GM21825 (cell line): ENCODE data around the gene PNLIPRP2.

Experiments used
- ATAC-seq: cut with Tn5 transposase; IDR thresholded peaks from one replicate; pipeline ENCODE4 v1.9.1; 2021; ENCODE audit warnings: mild to moderate bottlenecking, moderate library complexity; ENCODE audit not compliant: unreplicated experiment

Gene PNLIPRP2

DNA sequence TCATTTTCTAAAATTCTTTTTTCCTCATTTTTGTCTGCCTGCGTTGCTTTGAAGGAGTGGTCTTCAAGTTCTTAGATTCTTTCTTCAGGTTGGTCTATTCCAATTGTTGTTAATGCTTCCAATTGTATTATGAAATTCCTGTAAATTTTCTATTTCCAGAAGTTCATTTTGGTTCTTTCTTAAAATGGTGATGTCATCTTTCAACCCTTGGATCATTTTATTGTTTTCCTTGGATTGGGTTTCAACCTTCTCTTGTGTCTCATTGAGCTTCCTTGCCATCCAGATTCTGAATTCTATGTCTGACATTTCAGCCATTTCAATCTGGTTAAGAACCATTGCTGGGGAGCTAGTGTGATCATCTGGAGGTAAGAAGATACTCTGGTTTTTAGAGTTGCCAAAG, 33.1 kb downstream of the PNLIPRP2 start:
- ATAC-seq = no peak

DNA sequence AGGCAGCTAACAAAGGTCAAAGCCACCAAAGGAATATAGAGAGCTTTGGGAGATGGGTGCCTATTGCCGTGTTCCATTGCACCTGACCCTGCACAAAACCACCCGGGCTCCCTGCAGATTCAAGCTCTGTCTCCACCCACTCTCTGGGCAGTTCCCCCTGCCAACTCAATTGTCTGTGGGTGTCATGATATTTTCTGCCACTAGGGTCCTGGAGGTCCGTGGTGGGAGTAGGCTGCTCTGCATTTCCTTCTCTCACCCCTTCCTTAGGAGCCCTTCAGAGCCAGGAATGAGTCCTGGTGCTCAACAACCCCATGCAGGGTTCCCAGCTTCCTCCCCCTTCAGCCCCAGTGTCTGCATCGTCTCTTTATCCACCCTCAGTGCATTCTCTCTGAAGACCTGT, 34.1 kb downstream of the PNLIPRP2 start:
- no peak for ATAC-seq

DNA sequence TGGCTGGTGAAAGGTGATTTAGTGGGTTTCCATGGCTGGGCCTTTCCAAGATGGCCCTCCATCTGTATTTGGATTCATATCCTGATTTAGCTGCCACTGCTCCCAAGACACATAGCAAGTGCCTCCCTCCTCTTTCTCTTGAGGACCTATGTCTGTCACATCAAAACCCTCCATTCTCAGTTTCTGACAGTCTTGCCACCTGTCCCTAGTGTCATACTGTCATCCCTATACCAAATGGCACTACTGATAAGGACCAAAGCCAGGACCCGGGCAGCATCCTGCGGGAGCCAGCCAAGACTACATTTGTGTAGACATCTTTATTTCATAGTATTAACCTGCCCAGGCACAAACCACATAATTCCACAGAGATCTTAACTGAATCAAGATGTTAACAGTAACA, 34.8 kb downstream of the PNLIPRP2 start:
- ATAC-seq = no peak

GRCh38 chr10:116656044-116656443, 35.3 kb downstream of the PNLIPRP2 start:
- no peak for ATAC-seq

- no peak for ATAC-seq
These were observed 37.3 kb downstream of the PNLIPRP2 start for GRCh38 chr10:116657863-116658551.

GRCh38 chr10:116659049-116659670, 38.4 kb downstream of the PNLIPRP2 start:
- no peak for ATAC-seq

GRCh38 chr10:116660860-116661259, 40.1 kb downstream of the PNLIPRP2 start:
- ATAC-seq = no peak

GRCh38 chr10:116663342-116663741, 42.6 kb downstream of the PNLIPRP2 start:
- ATAC-seq = no peak

- ATAC-seq = no peak
These were observed 43.9 kb downstream of the PNLIPRP2 start for GRCh38 chr10:116664631-116665030.

GRCh38 chr10:116665541-116666125, 44.9 kb downstream of the PNLIPRP2 start:
- ATAC-seq = no peak

GRCh38 chr10:116667484-116667883, 46.7 kb downstream of the PNLIPRP2 start:
- no peak for ATAC-seq

DNA sequence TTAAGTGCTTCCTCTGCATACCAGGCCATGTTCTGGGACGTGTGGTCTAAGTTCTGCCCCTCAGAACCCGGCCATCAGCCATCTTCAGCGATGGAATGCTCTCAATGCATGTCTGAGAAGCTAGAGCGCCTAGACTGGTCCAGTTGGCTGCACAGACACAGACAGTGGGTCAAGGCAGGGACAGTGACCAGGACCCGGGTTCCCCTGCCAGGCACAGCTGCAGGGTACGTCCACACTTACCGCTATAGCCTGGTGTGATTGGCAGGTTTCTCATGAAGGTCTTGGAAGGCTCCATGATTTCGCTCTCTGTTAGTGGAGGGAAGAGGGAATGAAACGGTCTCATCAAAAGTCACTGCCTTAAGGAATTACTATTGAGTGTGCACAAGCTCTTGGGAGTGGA, 47.3 kb downstream of the PNLIPRP2 start:
- ATAC-seq = no peak

GRCh38 chr10:116668446-116668845, 47.7 kb downstream of the PNLIPRP2 start:
- ATAC-seq = no peak

- ATAC-seq = no peak
These were observed 48.3 kb downstream of the PNLIPRP2 start for GRCh38 chr10:116669080-116669479.

DNA sequence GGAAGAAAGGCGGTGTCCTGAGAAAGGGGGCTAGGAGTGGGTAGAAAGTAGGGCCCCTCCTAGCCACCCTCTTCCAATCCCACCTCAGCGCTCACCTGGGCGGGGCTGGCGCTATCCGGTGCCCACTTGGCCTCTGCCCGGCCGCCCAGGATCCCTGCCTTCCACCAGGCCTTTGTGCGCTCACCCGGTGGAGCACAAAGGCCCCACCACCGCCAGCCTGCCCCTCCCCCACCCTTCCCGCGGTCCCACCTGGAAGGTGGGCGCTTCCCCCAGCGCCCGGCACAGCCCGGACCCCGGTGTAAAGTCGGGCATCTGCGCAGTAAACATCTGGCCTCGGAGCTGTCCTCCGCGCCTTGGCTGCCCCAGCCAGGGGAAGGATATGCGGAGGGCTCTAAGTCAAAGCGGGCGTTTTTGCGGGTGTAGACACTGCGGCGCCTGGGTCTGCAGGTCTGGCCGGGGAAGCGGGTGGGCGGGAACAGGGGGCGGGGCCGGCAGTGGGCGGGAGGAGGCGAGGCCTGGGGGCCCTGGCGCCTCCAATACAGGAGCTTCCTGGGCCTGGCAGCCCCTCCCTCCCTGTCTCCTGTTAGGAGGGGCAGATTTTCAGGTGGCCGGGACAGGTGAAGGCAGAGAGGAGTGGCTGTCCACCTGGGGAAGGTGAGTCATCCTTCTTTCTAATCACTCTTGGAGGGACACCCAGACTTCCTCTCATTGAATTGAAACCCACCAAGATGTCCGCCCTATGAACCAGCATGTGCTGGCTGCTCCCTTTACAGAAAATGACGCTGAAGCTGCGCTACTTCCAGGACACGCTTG, 49.3 kb downstream of the PNLIPRP2 start:
- no peak for ATAC-seq

GRCh38 chr10:116670706-116671105, 50.0 kb downstream of the PNLIPRP2 start:
- no peak for ATAC-seq

DNA sequence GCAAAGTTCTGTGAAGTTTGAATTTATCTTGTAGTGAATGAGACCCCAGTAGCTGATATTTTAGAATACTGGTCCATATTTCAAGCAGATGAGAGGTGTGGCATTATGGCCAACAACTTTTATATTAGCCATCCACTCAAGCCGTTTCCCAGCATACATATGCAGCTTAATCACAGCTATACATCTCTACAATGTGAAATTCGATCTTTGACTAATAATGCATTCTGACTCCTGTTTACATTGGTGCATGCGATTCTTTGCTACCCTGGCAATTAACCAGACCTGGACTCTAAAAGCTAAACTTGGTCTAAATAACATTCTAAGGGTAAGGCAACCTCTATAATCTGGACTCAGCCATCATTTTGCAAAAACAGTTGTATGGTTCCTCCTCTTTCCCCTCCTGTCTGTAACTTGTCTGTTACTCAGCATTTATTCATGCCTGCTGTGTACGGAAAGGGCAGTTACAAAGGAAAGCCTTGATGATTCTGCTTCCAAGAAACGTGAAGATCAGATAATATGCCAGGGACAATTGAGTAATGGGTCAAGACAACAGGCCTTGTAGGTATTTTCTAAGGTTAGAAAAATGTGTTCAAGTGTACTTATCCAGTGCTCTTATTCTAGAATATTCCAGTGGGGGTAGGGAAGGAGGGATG, 50.6 kb downstream of the PNLIPRP2 start:
- no peak for ATAC-seq

DNA sequence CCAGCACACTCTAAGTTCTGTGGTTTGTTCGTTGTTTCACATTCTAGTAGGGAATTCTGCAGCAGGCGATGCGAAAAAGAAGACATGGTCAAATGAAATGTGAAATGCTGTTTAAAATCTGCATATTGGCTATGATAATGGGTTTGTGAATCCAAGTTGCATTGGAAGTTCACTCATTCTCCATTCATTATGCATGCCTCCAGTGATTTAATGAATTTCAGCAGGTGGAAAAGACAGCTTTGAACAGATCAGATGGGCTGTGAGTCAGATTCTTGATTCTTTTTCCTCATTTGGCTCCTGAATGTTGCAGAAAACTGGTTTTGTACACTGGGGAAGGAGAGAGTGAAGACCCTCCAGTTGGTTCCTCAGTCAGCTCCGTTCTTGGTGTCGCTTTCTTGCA, 52.1 kb downstream of the PNLIPRP2 start:
- ATAC-seq = no peak

DNA sequence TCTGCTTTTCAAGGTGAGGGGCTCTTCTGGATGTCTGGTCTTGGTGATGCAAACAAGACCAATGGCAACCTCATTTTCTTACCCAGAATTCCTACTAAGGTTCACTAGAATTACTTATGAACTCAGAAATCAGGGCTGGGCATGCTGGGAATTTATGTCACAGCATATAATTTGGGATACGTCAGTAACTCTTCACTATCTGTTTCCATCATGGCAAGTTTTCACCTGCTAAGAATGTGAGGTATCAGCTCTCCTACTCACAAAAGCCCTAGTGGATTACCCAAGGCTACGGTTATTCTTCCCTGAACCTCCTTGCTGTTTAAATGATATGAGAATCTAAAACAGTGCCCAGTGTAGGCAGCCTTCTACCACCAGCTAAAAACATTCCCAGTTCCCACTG, 53.1 kb downstream of the PNLIPRP2 start:
- no peak for ATAC-seq

DNA sequence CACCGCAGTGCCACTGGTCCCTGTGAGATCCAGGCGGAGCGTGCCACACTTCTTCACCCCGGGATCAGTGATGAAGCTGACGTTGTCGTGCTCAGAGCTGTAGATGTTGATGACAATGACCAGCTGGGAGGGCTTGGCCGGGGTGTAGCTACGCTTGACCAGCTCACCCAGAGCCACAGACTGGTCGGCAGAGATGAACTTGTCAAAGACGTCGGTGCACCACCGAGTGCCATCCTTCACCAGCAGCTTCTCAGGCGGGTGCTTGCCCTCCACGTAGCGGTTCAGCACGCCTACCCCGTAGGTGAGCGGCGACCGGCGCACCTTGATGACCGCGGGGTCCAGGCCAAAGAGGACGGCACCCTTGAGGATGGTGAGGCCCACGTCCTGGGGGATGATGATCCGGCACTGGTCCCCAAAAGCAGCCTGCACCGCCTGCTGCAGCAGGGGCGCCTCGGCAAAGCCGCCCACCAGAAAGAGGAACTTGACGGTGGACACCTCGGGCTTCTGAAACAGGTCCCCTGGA, 54.2 kb downstream of the PNLIPRP2 start:
- ATAC-seq = no peak

DNA sequence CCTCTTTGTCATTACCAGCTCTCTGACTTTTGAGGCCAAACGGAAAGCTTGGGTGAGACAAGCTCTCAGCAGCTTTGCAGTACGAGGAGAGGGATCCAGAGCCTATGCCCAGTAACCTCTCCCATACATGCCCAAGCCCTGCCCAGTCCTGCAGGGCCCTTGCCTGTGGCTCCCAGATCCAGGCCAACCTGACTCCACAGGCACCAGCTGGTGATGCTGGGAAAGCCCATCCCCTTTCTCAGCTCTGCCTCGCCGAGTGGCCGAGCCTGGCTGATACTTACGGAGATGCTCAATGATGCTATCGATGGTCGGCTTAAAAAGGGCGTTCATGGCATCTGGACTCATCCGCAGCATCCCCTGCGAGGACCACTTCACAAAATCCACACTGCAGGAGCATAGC, 55.4 kb downstream of the PNLIPRP2 start:
- ATAC-seq = no peak
